Measurements from ENCODE around the gene ALDH1A2. TPM values are rescaled to one million over a fixed set of nuclear protein-coding genes. Genes with fewer than 3 reads are reported as not detected.

The ALDH1A2 gene
- polyA plus RNA-seq, 3 donors, result 0.41 to 5.1 (median 3.4) TPM

GRCh38 chr15:57996561-57996960 is 69.0 kb downstream of the ALDH1A2 start:
- H3K79me2 ChIP-seq (ENCODE audit: insufficient read depth, low read length), result no peaks in the 10 kb centered on the region
- Mint-ChIP-seq H3K4me1 (no peaks in the 10 kb centered on the region), H3K4me3 (no peak overlapping the region), H3K27ac (no peak overlapping the region), H3K27me3 (ENCODE audit: low read depth in 3 of 3) (peaks cover 2 to 8% (median 5%) of the 10 kb centered on the region in 3 donors), H3K36me3 (no peaks in the 10 kb centered on the region), H3K9me3 (peaks cover 0 to 11% (median 4%) of the 10 kb centered on the region in 7 donors)
- no peaks in the 10 kb centered on the region for H3K36me3 ChIP-seq (replicated peaks in 1 of 2; ENCODE audit: control insufficient read depth in 1 of 2, insufficient read depth in 2 of 2, low read length in 2 of 2)
- intact Hi-C loops (cut with micrococcal nuclease), result no loop called here
- DNase-seq, result no peak
- no peak overlapping the region for H3K4me2 ChIP-seq (replicated peaks; ENCODE audit: extremely low read depth, low read length, poor library complexity, severe bottlenecking)
- no CpG with 5 or more reads among the region's 1 CpG for WGBS (ENCODE audit: insufficient coverage)
- H3K27ac ChIP-seq (ENCODE audit: low read depth in 1 of 2, low read length in 2 of 2), result no peak overlapping the region
- TF ChIP-seq CTCF (IDR thresholded peaks at IDR 0.05), result no peak
- H3K27me3 ChIP-seq (ENCODE audit: control insufficient read depth in 2 of 2, insufficient read depth in 2 of 2, low read length in 2 of 2), result no peaks in the 10 kb centered on the region
- no peak overlapping the region for H3K4me3 ChIP-seq (replicated peaks in 1 of 3; ENCODE audit: low read depth in 2 of 3, low read length in 3 of 3)
- no peak overlapping the region for H3K9ac ChIP-seq (ENCODE audit: insufficient read depth, low read length, poor library complexity, severe bottlenecking)
- no peaks in the 10 kb centered on the region for H3K9me3 ChIP-seq (replicated peaks in 1 of 2; ENCODE audit: control insufficient read depth in 1 of 2, insufficient read depth in 1 of 2, low read length in 2 of 2)
- H4K20me1 ChIP-seq (ENCODE audit: insufficient read depth, low read length), result no peaks in the 10 kb centered on the region
- H2AFZ ChIP-seq (ENCODE audit: insufficient read depth, low read depth, low read length, poor library complexity, severe bottlenecking), result no peak overlapping the region
- H3K4me1 ChIP-seq (ENCODE audit: control insufficient read depth in 1 of 2, insufficient read depth in 2 of 2, low read length in 2 of 2), result no peaks in the 10 kb centered on the region

- no peak overlapping the region for H3K27ac ChIP-seq (ENCODE audit: low read depth in 1 of 2, low read length in 2 of 2)
- Mint-ChIP-seq H3K36me3 (no peaks in the 10 kb centered on the region), H3K27me3 (ENCODE audit: low read depth in 3 of 3) (peaks cover 5 to 6% (median 5%) of the 10 kb centered on the region in 3 donors), H3K4me1 (no peaks in the 10 kb centered on the region), H3K27ac (no peak overlapping the region), H3K9me3 (peaks cover 0 to 9% (median 3%) of the 10 kb centered on the region in 7 donors), H3K4me3 (no peak overlapping the region)
- TF ChIP-seq CTCF (IDR thresholded peaks at IDR 0.05), result no peak
- intact Hi-C loops (cut with micrococcal nuclease), result no loop called here
- no peak overlapping the region for H3K9ac ChIP-seq (ENCODE audit: insufficient read depth, low read length, poor library complexity, severe bottlenecking)
- H3K36me3 ChIP-seq (replicated peaks in 1 of 2; ENCODE audit: control insufficient read depth in 1 of 2, insufficient read depth in 2 of 2, low read length in 2 of 2), result no peaks in the 10 kb centered on the region
- no peak overlapping the region for H3K4me2 ChIP-seq (replicated peaks; ENCODE audit: extremely low read depth, low read length, poor library complexity, severe bottlenecking)
- no peak overlapping the region for H2AFZ ChIP-seq (ENCODE audit: insufficient read depth, low read depth, low read length, poor library complexity, severe bottlenecking)
- no peak for DNase-seq
- no peaks in the 10 kb centered on the region for H3K27me3 ChIP-seq (ENCODE audit: control insufficient read depth in 2 of 2, insufficient read depth in 2 of 2, low read length in 2 of 2)
- no peak overlapping the region for H3K4me3 ChIP-seq (replicated peaks in 1 of 3; ENCODE audit: low read depth in 2 of 3, low read length in 3 of 3)
- WGBS (ENCODE audit: insufficient coverage), result no CpG with 5 or more reads among the region's 3 CpGs
- H4K20me1 ChIP-seq (ENCODE audit: insufficient read depth, low read length), result no peaks in the 10 kb centered on the region
- no peaks in the 10 kb centered on the region for H3K4me1 ChIP-seq (ENCODE audit: control insufficient read depth in 1 of 2, insufficient read depth in 2 of 2, low read length in 2 of 2)
- no peaks in the 10 kb centered on the region for H3K79me2 ChIP-seq (ENCODE audit: insufficient read depth, low read length)
- H3K9me3 ChIP-seq (replicated peaks in 1 of 2; ENCODE audit: control insufficient read depth in 1 of 2, insufficient read depth in 1 of 2, low read length in 2 of 2), result no peaks in the 10 kb centered on the region
Measured at GRCh38 chr15:57994221-57995049, 71.1 kb downstream of the ALDH1A2 start.

Measured in CD14-positive monocyte (primary cell).